Activated T-cell treated with anti-CD3 and anti-CD28 coated beads, Interleukin-2, amount 50 U/mL, for 4 hours (primary cell): ENCODE measurements around the gene REG3A. TPM values are rescaled to one million over a fixed set of nuclear protein-coding genes. Genes with fewer than 3 reads are reported as not detected.

Source experiments
- ATAC-seq, 2 donors: fragments of 200-7000 bp; cut with Tn5 transposase; one replicate each; pipeline ENCODE4 v1.10.0; 2021
- DNase-seq: peaks from one replicate; pipeline ENCODE4 v3.0.0-alpha.2; 2020
- H3K27me3 Mint-ChIP-seq: one replicate; pipeline ENCODE4 v1.8.0; 2021; ENCODE audit warnings: low read depth, mixed read lengths
- H3K36me3 Mint-ChIP-seq: one replicate; pipeline ENCODE4 v1.8.0; 2022; ENCODE audit warnings: mixed read lengths; ENCODE audit not compliant: insufficient read depth
- H3K4me1 Mint-ChIP-seq: one replicate; pipeline ENCODE4 v1.8.0; 2021; ENCODE audit warnings: low read depth, mixed read lengths
- H3K4me3 Mint-ChIP-seq: one replicate; pipeline ENCODE4 v1.8.0; 2021; ENCODE audit warnings: mild to moderate bottlenecking, moderate library complexity, mixed read lengths
- H3K9me3 Mint-ChIP-seq: one replicate; pipeline ENCODE4 v1.8.0; 2021; ENCODE audit warnings: mixed read lengths
- total RNA-seq, 3 donors: library from RNA; stranded (reverse); gene quantifications; one replicate each; pipeline ENCODE4 v1.2.1, GENCODE V29; 2021

The REG3A gene
- total RNA-seq, 3 donors from 2014 or later: 0.41 TPM; not detected in 2

DNA sequence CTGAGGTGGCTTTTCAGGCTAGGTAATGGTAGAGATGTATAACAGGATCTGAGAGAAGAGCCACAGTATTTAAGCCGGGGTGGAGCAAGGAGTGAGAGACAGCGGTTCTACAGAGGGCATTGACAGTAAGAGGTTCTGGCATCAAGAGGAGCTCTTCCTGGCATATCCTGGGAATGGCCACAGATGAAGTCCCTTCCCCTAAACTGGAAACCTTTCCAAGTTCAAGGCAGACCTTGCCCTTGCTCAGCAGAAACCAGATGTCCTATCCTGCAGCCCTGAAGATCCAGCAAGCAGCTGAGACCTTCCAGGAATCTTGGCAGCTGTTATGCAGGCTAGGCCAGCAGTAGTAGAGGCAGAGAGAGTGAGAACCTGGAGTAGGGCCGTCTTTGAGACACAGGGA, 21.2 kb downstream of the REG3A start:
- Mint-ChIP-seq H3K4me1 (no peaks in the 10 kb centered on the region), H3K27me3 (no peaks in the 10 kb centered on the region), H3K9me3 (no peaks in the 10 kb centered on the region), H3K36me3 (no peaks in the 10 kb centered on the region), H3K4me3 (no peak overlapping the region)
- DNase-seq (no peak), ATAC-seq (no peak)

- H3K9me3 Mint-ChIP-seq: no peaks in the 10 kb centered on the region
- no peaks in the 10 kb centered on the region for H3K4me1 Mint-ChIP-seq
- no peaks in the 10 kb centered on the region for H3K27me3 Mint-ChIP-seq
- no peaks in the 10 kb centered on the region for H3K36me3 Mint-ChIP-seq
- DNase-seq (no peak), ATAC-seq (no peak)
- no peak overlapping the region for H3K4me3 Mint-ChIP-seq
These were observed 27.9 kb downstream of the REG3A start for GRCh38 chr2:79131687-79132086.

- Mint-ChIP-seq H3K27me3 (no peaks in the 10 kb centered on the region), H3K4me1 (no peaks in the 10 kb centered on the region), H3K36me3 (no peaks in the 10 kb centered on the region), H3K9me3 (no peaks in the 10 kb centered on the region), H3K4me3 (no peak overlapping the region)
- ATAC-seq: no peak
- DNase-seq: no peak
These were observed 29.7 kb downstream of the REG3A start for GRCh38 chr2:79129804-79130203.

- no peak for DNase-seq
- Mint-ChIP-seq H3K27me3 (no peaks in the 10 kb centered on the region), H3K36me3 (no peaks in the 10 kb centered on the region), H3K4me3 (no peak overlapping the region), H3K4me1 (no peaks in the 10 kb centered on the region), H3K9me3 (no peaks in the 10 kb centered on the region)
- ATAC-seq: no peak
These were observed 30.3 kb downstream of the REG3A start for GRCh38 chr2:79129260-79129659.

DNA sequence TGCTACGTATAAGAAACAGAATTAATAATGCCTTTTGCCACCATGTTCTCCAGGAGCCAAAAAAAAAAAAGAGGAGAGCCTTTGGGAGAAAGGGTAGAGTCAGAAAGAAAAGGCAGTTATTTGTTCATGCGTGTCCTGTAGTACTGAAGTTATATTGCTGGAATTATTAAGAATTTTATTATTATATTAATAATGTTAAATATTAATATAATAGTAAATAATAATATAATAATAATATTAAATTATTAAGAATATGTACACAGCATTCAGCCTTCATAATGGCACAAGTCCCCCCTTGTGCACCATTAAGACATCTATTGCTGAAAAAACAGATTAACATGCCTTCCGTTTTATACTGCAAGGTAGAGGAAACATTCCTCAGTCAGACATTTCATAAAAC, 31.1 kb downstream of the REG3A start:
- no peaks in the 10 kb centered on the region for H3K36me3 Mint-ChIP-seq
- ATAC-seq (no peak), DNase-seq (no peak)
- no peaks in the 10 kb centered on the region for H3K9me3 Mint-ChIP-seq
- no peak overlapping the region for H3K4me3 Mint-ChIP-seq
- H3K4me1 Mint-ChIP-seq: no peaks in the 10 kb centered on the region
- H3K27me3 Mint-ChIP-seq: no peaks in the 10 kb centered on the region

DNA sequence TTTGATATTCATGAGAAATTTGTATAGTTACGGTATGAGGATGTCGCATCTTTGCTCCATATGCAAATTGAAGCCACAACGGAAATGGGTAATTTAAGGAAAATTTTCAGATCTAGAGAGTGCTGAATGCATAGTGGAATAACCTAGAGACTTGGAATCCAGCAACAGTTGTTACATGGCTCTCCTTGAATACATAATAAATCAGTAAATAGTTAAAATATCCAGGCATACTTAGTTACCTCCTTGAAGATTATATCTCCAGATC, 33.9 kb downstream of the REG3A start:
- no peaks in the 10 kb centered on the region for H3K27me3 Mint-ChIP-seq
- no peaks in the 10 kb centered on the region for H3K9me3 Mint-ChIP-seq
- H3K4me1 Mint-ChIP-seq: no peaks in the 10 kb centered on the region
- no peaks in the 10 kb centered on the region for H3K36me3 Mint-ChIP-seq
- DNase-seq (no peak), ATAC-seq (no peak)
- H3K4me3 Mint-ChIP-seq: no peak overlapping the region

DNA sequence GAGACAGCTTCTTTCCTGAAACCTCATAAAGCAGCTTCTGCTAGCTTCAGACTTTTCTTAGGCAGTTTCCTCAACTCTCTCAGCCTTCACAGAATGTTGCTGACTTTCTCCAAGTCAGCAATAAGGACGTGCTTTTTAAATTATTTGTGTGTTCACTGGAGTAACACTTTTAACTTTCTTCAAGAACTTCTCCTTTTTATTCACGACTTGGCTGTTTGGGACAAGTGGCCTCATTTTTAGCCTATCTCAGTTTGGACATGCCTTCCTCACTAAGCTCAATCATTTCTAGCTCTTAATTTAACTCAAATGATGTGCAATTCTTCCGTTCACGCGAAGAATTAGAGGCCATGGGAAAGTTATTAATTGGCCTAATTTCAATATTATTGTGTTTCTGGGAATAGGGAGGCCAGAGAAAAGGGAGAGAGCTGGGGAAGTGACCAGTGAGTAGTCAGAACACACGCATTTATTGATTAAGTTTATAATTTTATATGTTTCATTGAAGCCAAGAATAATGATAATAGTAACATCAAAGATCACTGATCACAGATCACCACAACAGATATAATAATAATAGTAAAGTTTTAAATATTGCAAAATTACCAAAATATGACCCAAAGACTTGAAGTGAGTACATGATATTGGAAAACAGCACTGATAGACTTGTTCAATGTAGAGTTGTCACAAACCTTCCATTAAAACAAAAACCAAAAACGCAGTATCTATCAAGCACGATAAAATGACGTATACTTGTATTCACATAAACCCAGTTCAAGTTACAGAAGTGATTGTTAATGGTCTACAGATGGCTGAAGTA, 34.4 kb downstream of the REG3A start:
- Mint-ChIP-seq H3K27me3 (no peaks in the 10 kb centered on the region), H3K36me3 (no peaks in the 10 kb centered on the region), H3K4me3 (no peak overlapping the region), H3K9me3 (no peaks in the 10 kb centered on the region), H3K4me1 (no peaks in the 10 kb centered on the region)
- DNase-seq (no peak), ATAC-seq (no peak)

- Mint-ChIP-seq H3K27me3 (no peaks in the 10 kb centered on the region), H3K4me1 (no peaks in the 10 kb centered on the region), H3K4me3 (no peak overlapping the region), H3K36me3 (no peaks in the 10 kb centered on the region), H3K9me3 (peaks cover 3% of the 10 kb centered on the region)
- ATAC-seq (no peak), DNase-seq (no peak)
These were observed 36.9 kb downstream of the REG3A start for GRCh38 chr2:79122676-79123075.

DNA sequence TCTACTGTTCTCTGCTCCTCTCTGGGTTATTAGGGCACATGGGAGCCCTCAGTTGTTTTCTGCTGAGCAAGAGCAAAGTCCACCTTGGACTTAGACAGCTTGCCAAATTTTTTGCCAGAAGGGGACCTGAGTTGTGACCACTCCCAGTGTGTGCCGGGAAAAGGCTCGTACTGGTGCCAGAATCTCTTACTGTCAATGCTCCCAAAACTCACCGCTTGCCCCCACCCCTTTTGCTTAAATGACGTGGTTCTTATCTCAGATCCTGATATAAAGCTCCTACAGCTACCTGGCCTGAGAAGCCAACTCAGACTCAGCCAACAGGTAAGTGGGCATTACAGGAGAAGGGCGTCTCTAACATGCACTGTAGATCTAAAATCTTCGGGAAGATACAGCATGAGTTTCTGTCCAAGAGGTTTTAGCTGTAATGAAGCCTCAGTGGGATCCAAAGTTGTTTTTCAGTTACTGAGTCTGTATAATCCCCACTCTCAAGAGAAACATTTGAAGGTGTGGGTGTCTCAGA, 39.3 kb downstream of the REG3A start, which contains the start of gene REG1A:
TSS of gene REG1A (plus strand) at position 295 of the 520 bp plus-strand sequence. CDS start 374 bp downstream, outside the sequence.
- H3K4me3 Mint-ChIP-seq: no peak within 1 kb of the TSS
- no peaks in the 10 kb centered on the region for H3K4me1 Mint-ChIP-seq
- DNase-seq: no peak
- peaks cover 9% of the 10 kb centered on the region for H3K9me3 Mint-ChIP-seq
- H3K36me3 Mint-ChIP-seq: no peaks in the 10 kb centered on the region
- ATAC-seq: no peak
- no peaks in the 10 kb centered on the region for H3K27me3 Mint-ChIP-seq

GRCh38 chr2:79116997-79117928, 42.3 kb downstream of the REG3A start:
- Mint-ChIP-seq H3K4me1 (no peaks in the 10 kb centered on the region), H3K36me3 (no peaks in the 10 kb centered on the region), H3K4me3 (no peak overlapping the region), H3K27me3 (no peaks in the 10 kb centered on the region), H3K9me3 (peaks cover 17% of the 10 kb centered on the region)
- no peak for DNase-seq
- ATAC-seq: no peak

DNA sequence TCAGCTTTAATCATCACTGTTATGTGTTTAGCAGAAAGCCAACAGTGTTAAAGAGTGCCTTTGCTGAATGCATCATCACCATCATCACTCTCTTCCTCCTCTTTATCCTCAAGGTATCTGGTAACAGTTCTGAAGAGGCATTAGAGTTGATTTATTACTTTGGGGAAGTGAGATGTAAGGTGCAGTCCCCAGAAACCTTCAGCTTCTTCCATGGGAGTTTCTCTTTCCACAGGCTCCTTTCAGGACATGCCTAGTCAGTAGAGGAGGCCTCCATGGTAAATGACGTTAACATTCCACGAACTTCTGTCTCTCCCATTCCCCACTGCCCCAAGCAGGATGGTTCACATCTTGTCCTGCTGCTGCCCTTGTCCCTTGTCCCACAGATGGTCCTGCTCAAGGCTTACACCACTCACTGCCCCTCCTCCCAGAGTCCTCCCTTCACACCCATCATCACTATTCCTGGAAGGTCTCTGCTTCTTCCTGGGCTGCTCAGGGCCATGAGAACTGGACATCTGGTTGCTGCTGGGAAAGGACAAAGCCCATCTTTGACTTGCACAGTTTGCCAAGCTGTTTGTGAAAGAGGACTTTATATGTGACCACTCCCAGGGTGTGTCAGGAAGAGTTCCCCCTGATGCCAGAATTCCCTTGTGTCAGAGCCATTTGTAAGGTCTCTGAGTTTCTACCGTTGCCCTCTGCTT, 44.6 kb downstream of the REG3A start:
- Mint-ChIP-seq H3K27me3 (no peaks in the 10 kb centered on the region), H3K4me3 (no peak overlapping the region), H3K9me3 (peaks cover 22% of the 10 kb centered on the region), H3K4me1 (no peaks in the 10 kb centered on the region), H3K36me3 (no peaks in the 10 kb centered on the region)
- ATAC-seq: no peak
- DNase-seq: no peak

- Mint-ChIP-seq H3K4me3 (no peak overlapping the region), H3K27me3 (no peaks in the 10 kb centered on the region), H3K36me3 (no peaks in the 10 kb centered on the region), H3K9me3 (peaks cover 19% of the 10 kb centered on the region), H3K4me1 (no peaks in the 10 kb centered on the region)
- DNase-seq (no peak), ATAC-seq (no peak)
These were observed 47.3 kb downstream of the REG3A start for GRCh38 chr2:79112269-79112668.
